GM12864 (cell line): ENCODE data around the gene RRM1.

Source experiments
- DNase-seq: peaks from one replicate; pipeline ENCODE4 v3.0.0-alpha.2; 2011; ENCODE audit warnings: low read depth
- H3K4me3 ChIP-seq: 2 replicates; pipeline ENCODE4 v1.5.1; 2011; ENCODE audit warnings: mild to moderate bottlenecking, low read depth, low read length, control low read depth
- TF ChIP-seq, protein P1 (sequence below): IDR thresholded peaks from 2 replicates; pipeline ENCODE4 v1.5.1; 2011; ENCODE audit warnings: low read depth, mild to moderate bottlenecking, moderate library complexity, low read length, control low read depth, inconsistent platforms; ENCODE audit errors: missing control alignments

RRM1 gene

DNA sequence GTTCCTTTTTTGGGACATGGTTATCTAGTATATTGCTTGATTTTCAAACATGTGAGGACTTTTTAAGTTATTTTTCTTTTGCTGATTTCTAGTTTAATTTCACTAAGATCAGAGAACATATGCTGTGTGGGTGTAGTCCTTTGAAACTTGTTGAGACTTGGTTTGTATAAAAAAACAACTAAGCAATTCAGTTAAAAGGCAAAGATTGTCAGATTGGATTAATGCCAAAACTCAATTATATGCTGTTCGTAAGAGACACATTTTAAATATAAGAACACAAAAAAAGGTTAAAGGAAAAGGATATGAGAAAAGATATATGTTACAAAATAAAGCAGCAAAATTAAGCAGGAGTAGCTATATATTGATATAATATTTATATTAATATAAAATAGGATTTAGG, 17.8 kb upstream of the RRM1 start:
- no peak for DNase-seq
- TF ChIP-seq, protein P1, sequence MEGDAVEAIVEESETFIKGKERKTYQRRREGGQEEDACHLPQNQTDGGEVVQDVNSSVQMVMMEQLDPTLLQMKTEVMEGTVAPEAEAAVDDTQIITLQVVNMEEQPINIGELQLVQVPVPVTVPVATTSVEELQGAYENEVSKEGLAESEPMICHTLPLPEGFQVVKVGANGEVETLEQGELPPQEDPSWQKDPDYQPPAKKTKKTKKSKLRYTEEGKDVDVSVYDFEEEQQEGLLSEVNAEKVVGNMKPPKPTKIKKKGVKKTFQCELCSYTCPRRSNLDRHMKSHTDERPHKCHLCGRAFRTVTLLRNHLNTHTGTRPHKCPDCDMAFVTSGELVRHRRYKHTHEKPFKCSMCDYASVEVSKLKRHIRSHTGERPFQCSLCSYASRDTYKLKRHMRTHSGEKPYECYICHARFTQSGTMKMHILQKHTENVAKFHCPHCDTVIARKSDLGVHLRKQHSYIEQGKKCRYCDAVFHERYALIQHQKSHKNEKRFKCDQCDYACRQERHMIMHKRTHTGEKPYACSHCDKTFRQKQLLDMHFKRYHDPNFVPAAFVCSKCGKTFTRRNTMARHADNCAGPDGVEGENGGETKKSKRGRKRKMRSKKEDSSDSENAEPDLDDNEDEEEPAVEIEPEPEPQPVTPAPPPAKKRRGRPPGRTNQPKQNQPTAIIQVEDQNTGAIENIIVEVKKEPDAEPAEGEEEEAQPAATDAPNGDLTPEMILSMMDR = no peak

DNA sequence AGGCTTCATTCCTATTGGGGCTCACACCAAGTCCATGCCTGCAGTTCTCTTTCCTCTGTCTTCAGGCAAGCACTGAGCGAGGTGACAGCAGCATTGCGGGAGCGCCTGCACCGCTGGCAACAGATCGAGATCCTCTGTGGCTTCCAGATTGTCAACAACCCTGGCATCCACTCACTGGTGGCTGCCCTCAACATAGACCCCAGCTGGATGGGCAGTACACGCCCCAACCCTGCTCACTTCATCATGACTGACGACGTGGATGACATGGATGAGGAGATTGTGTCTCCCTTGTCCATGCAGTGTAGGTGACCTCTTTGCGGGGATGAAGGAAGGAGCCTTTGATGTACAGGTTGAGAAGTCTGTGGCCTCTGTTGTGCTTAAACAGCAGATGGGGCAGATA, 11.4 kb upstream of the RRM1 start:
- DNase-seq = no peak
- TF ChIP-seq, protein P1 = no peak
- H3K4me3 ChIP-seq = no peak overlapping the region

More for the DNA sequence above, 17.8 kb upstream of the RRM1 start:
- no peak overlapping the region for H3K4me3 ChIP-seq

DNA sequence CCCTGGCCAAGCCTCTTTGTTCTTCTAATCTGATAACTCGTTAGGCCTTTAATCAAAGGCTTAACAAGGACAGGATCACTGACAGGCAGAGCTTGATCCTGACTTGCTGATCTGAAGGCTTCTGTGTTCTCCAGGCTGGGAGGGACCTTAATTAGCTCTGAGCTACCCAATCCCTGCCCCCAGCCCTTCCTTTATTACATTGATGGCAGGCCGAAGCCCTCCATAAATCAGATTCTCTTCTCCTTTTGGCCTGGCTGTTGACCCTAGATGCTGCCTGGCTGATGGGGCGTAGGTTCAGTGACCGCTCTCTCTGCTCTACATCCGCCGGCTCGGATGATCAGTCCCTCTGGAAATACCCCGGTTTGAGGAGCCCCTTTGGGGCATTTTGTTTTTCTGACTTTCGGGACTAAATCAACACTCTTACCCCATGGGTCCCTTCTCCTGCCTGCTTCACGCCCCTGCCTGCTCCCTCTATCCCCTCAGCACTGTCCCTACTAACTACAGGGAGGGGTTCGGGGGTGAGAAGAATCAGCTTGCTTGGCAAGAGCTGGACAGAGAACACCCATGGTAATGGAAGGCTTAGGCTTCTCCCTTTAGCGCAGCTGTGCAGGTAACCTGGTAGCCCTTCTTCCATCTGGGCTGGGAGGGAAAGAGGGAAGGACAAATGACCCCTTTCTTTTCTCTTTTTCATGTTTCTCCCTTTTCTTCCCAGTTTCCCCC, 10.0 kb upstream of the RRM1 start:
- DNase-seq = no peak
- TF ChIP-seq, protein P1 = no peak

DNA sequence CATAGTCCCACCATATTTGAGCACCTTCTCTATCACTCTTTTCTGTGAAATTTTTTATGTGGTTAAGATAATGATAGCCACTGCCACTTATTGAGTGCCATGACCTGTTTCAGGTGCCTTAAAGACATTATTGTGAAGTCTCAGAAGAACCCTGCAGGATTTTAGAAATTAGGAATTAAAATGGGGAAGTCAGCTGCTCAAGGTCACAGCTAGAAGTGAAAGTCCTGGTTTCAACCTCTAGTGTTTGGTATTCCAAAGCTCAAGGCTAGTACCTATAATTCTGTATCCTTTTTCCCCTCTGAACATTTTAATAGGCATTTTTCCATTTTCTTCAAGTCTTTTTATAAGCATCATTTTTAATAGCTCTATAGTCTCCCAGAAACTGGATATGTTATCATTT, 9.0 kb upstream of the RRM1 start:
- DNase-seq = no peak
- TF ChIP-seq, protein P1 = no peak
- H3K4me3 ChIP-seq = no peak overlapping the region

More for the DNA sequence above, 10.0 kb upstream of the RRM1 start:
- H3K4me3 ChIP-seq = no peak overlapping the region

DNA sequence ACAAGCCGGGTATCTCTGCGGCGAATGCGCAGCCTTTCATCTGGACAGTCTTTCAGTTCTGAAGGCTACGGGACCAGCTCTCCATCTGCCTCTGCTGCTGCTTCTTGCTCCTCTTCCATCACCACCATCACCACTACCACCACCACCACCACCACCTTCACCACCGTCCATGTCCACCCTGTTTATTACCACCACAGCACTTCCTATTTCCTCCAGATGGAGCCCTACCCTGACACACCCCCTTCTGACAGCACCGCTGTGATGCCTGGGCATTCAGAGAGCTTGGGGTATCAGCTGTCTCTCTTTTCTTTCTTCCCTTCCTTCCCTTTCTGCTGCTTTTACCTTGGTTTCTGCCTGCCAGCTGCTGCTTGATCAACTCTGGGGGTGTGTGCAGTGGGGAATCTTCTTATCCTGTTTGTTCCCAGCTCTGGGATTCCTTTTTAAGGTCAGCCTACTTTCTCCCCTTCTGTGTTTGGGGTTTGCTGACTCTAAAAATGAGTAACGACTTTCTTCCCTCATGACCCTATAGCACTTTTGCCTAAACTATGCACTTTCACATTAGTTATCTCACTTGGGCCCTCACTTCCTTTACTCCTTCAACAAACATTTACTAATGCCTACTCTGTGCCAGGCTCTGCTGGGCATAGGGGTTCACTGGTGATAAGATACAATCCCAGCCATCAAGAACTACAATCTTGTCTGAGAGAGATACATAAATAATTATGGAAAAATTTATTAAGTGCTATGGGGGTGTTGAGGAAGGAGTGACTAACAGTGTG, 7.8 kb upstream of the RRM1 start:
- H3K4me3 ChIP-seq = no peak overlapping the region
- TF ChIP-seq, protein P1 = no peak
- no peak for DNase-seq

DNA sequence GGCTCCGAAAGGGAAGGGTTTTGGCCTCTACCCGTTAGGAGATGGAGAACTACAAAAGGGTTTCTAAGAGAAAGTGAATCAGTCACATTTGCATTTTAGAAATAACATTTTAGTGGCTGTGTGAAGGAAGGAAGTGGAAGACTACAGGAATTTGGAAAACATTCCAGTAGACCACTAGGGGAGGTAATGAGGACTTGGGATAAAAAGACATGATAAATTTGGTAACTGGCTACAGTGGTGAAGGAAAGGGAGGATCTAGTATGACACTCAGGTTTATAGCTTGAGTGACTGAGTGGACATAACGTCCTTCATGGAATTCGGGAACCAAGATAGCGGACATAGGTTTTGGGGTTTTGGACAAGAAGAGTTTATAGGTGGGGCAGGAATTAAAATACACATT, 7.0 kb upstream of the RRM1 start:
- no peak overlapping the region for H3K4me3 ChIP-seq
- DNase-seq = no peak
- TF ChIP-seq, protein P1 = no peak
